Subcutaneous adipose tissue (tissue), 4 donors: Measurements from ENCODE around the gene JMY. TPM values are rescaled to one million over a fixed set of nuclear protein-coding genes. Genes with fewer than 3 reads are reported as not detected.

Source experiments
- total RNA-seq, 4 donors: library from RNA; depleted of rRNA; stranded (reverse); fragments of >200 nt; gene quantifications; one replicate each; pipeline ENCODE4 v1.1.0, GENCODE V29; 2016
- TF ChIP-seq, protein P1 (sequence below): fragments of 450-650 bp; IDR thresholded peaks from one replicate; pipeline ENCODE4 v1.5.1; 2016; ENCODE audit warnings: low read depth, mild to moderate bottlenecking, control low read depth, antibody characterized with exemption, moderate library complexity

The JMY gene
- total RNA-seq, 4 donors from 2014 or later, result 13.9 to 15.9 (median 14.5) TPM

DNA sequence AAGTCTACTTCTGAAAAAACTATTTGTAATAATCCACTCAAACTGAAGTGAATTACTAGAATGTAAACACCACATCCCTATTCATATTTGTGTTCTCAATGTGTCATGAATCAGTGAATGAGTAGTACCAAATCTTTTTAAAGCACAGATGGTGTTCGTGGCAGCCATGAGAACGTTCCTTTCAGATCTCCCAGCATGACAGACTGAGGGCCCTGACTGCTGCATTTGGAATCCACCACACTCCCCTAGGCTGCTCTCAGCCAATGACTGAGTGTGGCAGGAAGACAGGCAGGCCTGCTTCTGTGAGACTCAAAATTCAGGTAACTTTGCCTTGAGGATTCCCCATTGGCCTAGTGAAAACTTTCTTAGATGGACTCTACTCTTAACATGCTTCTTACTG lies 10.9 kb upstream of the JMY start:
- TF ChIP-seq, protein P1, sequence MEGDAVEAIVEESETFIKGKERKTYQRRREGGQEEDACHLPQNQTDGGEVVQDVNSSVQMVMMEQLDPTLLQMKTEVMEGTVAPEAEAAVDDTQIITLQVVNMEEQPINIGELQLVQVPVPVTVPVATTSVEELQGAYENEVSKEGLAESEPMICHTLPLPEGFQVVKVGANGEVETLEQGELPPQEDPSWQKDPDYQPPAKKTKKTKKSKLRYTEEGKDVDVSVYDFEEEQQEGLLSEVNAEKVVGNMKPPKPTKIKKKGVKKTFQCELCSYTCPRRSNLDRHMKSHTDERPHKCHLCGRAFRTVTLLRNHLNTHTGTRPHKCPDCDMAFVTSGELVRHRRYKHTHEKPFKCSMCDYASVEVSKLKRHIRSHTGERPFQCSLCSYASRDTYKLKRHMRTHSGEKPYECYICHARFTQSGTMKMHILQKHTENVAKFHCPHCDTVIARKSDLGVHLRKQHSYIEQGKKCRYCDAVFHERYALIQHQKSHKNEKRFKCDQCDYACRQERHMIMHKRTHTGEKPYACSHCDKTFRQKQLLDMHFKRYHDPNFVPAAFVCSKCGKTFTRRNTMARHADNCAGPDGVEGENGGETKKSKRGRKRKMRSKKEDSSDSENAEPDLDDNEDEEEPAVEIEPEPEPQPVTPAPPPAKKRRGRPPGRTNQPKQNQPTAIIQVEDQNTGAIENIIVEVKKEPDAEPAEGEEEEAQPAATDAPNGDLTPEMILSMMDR, result no peak

DNA sequence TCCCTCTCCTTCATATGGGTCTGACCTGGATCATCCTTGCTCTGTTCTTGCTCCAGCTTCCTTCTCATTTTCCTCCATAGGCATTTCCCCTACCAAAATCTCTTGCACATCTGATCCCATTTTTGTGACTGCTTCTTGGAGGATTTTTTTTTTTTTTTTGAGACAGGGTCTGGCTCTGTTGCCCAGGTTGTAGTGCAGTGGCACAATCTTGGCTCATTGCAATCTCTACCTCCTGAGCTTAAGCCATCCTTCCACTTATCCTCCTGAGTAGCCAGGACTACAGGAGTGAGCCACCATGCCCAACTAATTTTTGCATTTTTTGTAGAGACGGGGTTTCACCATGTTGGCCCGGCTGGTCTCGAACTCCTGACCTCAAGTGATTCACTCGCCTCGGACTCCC lies 10.5 kb upstream of the JMY start:
- TF ChIP-seq, protein P1, result no peak

DNA sequence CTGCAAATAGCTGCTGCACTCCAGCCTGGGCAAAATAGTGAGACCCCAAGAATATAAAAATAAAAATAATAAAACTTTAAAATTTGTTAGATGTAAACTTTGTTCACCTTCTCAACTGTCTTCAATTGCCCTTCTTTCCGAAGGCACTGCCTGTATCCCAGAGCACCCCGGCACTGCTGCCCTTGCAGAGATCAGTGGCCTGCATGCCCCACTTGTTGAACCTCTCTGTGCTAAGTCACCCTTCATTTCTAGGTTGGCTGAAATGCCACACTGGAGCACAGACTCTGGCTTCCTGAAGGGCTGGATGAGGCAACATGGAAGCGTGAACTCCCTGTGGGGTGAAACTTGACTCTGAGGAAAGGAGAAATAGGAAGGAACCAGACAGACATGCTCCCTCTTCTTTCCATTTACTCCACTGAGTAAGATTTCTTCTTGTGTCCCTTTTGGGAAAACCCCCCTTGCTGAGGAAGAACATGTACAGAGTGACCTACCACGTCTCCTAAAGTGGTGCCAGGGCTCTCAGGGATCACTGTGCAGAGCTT lies 8.4 kb upstream of the JMY start:
- TF ChIP-seq, protein P1, result no peak

DNA sequence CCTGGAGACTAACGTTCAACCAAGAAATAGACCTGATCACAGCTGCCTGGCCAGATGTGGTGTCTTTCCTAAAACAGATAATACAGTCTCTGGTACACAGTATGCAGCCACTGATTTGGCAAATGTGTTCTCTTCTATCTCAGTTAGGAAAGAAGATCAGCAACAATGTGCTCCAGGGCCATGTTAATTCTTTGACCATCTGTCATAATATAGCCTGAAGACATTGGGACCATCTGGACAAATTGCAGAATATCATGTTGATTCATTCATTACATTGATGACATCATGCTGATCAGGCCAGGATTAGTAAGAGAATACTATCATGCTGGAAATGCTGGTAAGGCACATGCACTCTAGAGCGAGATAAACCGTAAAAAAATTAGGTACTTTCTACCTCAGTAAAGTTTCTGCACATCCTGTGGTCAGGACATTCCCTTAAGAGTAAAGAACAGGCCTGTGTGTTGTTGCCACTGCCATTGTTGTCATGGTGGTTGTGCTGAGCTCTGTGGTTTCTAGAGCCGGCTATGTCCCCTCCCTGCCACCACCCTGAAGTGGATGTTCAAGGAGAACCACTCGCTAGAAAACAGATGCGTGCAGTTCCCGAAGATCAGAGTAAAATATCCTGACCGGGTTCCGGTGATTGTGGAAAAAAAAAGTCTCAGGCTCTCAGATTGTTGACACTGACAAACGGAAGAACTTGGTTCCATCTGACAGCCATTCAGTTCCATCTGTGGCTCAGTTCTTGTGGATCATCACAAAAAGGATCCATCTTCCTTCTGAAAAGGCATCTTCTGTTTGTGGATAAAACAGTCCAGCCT lies 6.4 kb upstream of the JMY start:
- TF ChIP-seq, protein P1, result no peak

DNA sequence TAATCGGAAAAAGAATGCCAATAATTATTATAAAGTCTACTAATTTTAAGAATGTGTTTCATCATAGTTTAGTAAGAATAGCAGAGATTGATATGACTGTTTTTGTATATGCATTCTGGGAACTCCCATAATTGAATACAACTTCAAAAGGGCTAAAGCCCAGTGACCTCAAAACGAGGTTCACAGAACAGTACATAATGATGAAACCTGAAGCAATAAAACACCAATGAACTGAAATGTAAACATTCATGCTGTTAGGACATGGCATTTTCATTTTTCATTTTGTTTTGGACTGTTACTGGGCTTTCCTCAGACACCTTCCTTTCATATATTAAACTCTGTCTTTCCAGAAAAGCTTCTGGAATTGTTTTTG lies 684 bp upstream of the JMY start:
- TF ChIP-seq, protein P1, result no peak

DNA sequence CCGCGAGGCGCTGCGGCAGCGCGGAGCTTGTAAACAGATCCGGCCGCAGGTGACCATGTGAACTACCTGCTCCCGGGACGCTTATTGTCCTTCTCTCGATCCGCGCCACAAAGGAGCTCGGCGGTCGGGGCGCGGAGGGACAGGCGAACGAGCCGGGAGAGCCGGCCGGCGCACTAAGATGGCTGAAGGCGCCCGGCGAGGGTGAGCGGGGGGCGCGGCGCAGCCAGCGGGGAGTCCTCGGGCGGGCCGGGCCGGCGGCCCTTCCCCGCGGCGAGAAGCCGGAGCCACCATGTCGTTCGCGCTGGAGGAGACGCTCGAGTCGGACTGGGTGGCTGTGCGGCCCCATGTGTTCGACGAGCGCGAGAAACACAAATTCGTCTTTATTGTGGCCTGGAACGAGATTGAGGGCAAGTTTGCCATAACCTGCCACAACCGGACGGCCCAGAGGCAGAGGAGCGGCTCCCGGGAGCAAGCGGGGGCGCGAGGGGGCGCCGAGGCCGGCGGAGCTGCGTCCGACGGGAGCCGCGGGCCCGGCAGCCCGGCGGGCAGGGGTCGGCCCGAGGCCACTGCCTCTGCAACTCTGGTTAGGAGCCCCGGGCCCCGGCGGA lies 535 bp downstream of the JMY start:
- TF ChIP-seq, protein P1, result no peak

DNA sequence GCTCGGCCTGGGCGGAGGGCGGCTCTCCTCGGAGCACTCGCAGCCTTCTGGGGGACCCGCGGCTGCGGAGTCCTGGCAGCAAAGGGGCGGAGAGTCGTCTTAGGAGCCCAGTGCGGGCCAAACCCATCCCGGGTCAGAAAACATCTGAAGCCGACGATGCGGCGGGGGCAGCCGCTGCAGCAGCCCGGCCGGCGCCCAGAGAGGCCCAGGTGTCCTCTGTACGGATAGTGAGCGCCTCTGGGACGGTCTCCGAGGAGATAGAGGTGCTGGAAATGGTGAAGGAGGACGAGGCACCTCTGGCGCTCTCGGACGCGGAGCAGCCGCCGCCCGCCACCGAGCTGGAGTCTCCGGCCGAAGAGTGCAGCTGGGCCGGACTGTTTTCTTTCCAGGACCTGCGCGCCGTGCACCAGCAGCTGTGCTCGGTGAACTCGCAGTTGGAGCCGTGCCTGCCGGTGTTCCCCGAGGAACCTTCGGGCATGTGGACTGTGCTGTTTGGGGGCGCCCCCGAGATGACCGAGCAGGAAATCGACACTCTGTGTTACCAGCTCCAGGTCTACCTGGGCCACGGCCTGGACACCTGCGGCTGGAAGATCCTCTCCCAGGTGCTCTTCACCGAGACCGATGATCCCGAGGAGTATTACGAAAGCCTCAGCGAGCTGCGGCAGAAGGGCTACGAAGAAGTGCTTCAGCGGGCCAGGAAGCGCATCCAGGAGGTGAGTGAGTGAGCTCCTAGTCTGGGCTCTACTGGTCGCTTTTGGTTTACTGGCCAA lies 1.2 kb downstream of the JMY start:
- TF ChIP-seq, protein P1, result no peak
